ENCODE measurements around the gene B3GALT4. TPM values are rescaled to one million over a fixed set of nuclear protein-coding genes. Genes with fewer than 3 reads are reported as not detected.

Gene B3GALT4
- total and polyA plus RNA-seq, 2 donors: 9.0 to 14.9 TPM

DNA sequence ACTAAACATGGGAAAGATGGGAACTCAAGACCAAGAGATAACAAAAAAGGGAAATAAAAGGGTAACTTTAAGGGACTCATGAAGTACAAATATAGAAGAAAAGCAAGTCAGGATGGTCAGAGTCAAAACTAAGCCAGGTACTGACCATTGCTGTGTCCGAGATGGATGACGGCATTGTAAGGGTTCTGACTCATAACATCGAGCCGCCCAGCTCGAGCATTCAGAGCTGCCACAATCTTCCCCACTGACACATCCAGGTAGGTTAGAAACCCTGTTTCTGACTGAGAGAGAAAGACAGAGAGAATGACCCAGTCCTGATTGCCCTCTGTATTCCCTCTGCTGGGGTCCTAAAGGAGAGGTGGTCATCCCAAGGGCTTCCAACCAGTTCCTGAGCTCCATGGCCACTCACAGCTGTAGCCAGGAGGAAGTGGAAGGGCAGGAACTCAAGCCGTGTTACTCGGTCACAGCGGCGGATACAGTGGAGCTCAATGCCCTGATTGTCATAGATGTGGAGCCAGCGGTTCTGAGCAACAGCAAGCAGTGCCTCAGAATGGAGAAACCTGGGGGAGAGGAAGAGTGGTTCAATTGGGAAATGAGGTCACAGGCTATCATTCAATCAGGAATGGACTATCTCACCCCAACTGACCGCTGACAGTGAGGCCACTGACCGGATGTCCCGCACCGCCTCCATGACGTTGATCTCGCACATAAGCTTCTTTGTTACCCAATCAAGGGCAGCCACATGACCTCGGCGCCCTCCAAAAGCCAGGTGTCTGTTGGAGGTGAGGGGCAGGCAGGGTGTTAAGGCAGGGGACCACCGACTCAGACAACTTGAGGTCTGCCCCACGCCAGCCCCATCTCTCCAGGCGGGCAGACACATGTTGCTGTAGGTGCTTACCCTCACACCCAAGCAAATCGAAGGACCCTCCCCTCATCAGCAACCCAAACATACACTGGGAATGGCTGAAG lies 10.3 kb downstream of the B3GALT4 start:
- DNase-seq (ENCODE audit: low read depth in 6 of 9, low spot score in 9 of 9): no peak
- no peak overlapping the region for H3K27ac ChIP-seq (ENCODE audit: low read depth in 1 of 2, low read length in 1 of 2)
- no peak overlapping the region for H3K4me3 ChIP-seq (ENCODE audit: low read length in 2 of 2)
- H3K9me3 ChIP-seq (ENCODE audit: control insufficient read depth in 2 of 2, insufficient read depth in 1 of 2, low read length in 1 of 2): peaks cover 0 to 3% of the 10 kb centered on the region in 2 donors
- no peaks in the 10 kb centered on the region for H3K27me3 ChIP-seq (ENCODE audit: control insufficient read depth in 2 of 2, insufficient read depth in 1 of 2, low read length in 1 of 2)
- peaks cover 7 to 20% of the 10 kb centered on the region in 2 donors for H3K4me1 ChIP-seq (ENCODE audit: control insufficient read depth in 2 of 2, insufficient read depth in 2 of 2, low read length in 2 of 2)
- 98% methylated on average over 22 of the region's 22 CpGs for WGBS
- peaks cover 16 to 48% of the 10 kb centered on the region in 2 donors for H3K36me3 ChIP-seq (ENCODE audit: control insufficient read depth in 2 of 2, insufficient read depth in 2 of 2, low read length in 1 of 2)

- no peak for DNase-seq (ENCODE audit: low read depth in 6 of 9, low spot score in 9 of 9)
- WGBS: 11% methylated on average over 21 of the region's 21 CpGs
- Histone ChIP-seq H3K4me1 (ENCODE audit: control insufficient read depth in 2 of 2, insufficient read depth in 2 of 2, low read length in 2 of 2) (peaks cover 7 to 20% of the 10 kb centered on the region in 2 donors), H3K9me3 (ENCODE audit: control insufficient read depth in 2 of 2, insufficient read depth in 1 of 2, low read length in 1 of 2) (peaks cover 0 to 3% of the 10 kb centered on the region in 2 donors), H3K27ac (ENCODE audit: low read depth in 1 of 2, low read length in 1 of 2) (peak overlapping the region; percentile 46 to 58), H3K36me3 (ENCODE audit: control insufficient read depth in 2 of 2, insufficient read depth in 2 of 2, low read length in 1 of 2) (peaks cover 24 to 52% of the 10 kb centered on the region in 2 donors), H3K27me3 (ENCODE audit: control insufficient read depth in 2 of 2, insufficient read depth in 1 of 2, low read length in 1 of 2) (no peaks in the 10 kb centered on the region), H3K4me3 (ENCODE audit: low read length in 2 of 2) (peak overlapping the region; percentile 59 to 88)
Observed at GRCh38 chr6:33288141-33288920, 11.4 kb downstream of the B3GALT4 start.

GRCh38 chr6:33288921-33289783 lies 12.2 kb downstream of the B3GALT4 start, which contains the start of the genes PFDN6 and WDR46:
PFDN6 (plus strand) TSS chr6:33289601; CDS start chr6:33289857, 256 bp downstream.
WDR46 (minus strand) TSS chr6:33289239; CDS start chr6:33289170, 69 bp downstream.
- Histone ChIP-seq H3K27ac (ENCODE audit: low read depth in 1 of 2, low read length in 1 of 2) (peak within 1 kb of the TSS; percentile 46 to 66), H3K4me1 (ENCODE audit: control insufficient read depth in 2 of 2, insufficient read depth in 2 of 2, low read length in 2 of 2) (peaks cover 7 to 20% of the 10 kb centered on the region in 2 donors), H3K4me3 (ENCODE audit: low read length in 2 of 2) (peak within 1 kb of the TSS; percentile 59 to 88), H3K9me3 (ENCODE audit: control insufficient read depth in 2 of 2, insufficient read depth in 1 of 2, low read length in 1 of 2) (peaks cover 0 to 3% of the 10 kb centered on the region in 2 donors), H3K36me3 (ENCODE audit: control insufficient read depth in 2 of 2, insufficient read depth in 2 of 2, low read length in 1 of 2) (peaks cover 32 to 59% of the 10 kb centered on the region in 2 donors), H3K27me3 (ENCODE audit: control insufficient read depth in 2 of 2, insufficient read depth in 1 of 2, low read length in 1 of 2) (no peaks in the 10 kb centered on the region)
- under 1% methylated on average over 43 of the region's 43 CpGs for WGBS
- peak; percentile 81 to 98 (median 89) for DNase-seq (ENCODE audit: low read depth in 6 of 9, low spot score in 9 of 9)

DNA sequence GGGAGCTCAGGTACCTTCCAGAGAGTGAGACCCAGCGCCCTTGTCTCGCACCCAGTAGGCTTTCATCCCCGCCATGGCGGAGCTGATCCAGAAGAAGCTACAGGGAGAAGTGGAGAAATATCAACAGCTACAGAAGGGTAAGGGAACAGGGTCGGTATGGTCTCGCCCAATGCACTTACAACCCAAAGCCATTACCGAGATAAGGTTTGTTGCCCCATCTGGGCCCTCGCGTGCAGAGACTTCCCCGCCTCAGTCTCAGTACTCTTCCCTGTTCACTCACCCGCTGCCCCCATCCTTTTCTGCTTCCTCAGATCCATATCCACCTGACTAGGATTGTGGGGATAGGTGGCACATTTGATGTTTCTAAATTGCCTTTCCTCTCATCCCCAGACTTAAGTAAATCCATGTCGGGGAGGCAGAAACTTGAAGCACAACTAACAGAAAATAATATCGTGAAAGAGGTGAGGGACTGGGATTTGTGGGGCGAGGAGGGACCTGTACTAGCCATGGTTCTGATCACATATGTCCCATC lies 12.9 kb downstream of the B3GALT4 start:
- DNase-seq (ENCODE audit: low read depth in 6 of 9, low spot score in 9 of 9): no peak
- Histone ChIP-seq H3K9me3 (ENCODE audit: control insufficient read depth in 2 of 2, insufficient read depth in 1 of 2, low read length in 1 of 2) (peaks cover 0 to 3% of the 10 kb centered on the region in 2 donors), H3K36me3 (ENCODE audit: control insufficient read depth in 2 of 2, insufficient read depth in 2 of 2, low read length in 1 of 2) (peaks cover 38 to 60% of the 10 kb centered on the region in 2 donors), H3K4me3 (ENCODE audit: low read length in 2 of 2) (peak overlapping the region; percentile 59 to 88), H3K4me1 (ENCODE audit: control insufficient read depth in 2 of 2, insufficient read depth in 2 of 2, low read length in 2 of 2) (peaks cover 7 to 20% of the 10 kb centered on the region in 2 donors), H3K27ac (ENCODE audit: low read depth in 1 of 2, low read length in 1 of 2) (peak overlapping the region; percentile 6 to 46), H3K27me3 (ENCODE audit: control insufficient read depth in 2 of 2, insufficient read depth in 1 of 2, low read length in 1 of 2) (no peaks in the 10 kb centered on the region)
- 8% methylated on average over 14 of the region's 14 CpGs for WGBS

GRCh38 chr6:33290459-33290858 lies 13.5 kb downstream of the B3GALT4 start:
- peaks cover 7 to 20% of the 10 kb centered on the region in 2 donors for H3K4me1 ChIP-seq (ENCODE audit: control insufficient read depth in 2 of 2, insufficient read depth in 2 of 2, low read length in 2 of 2)
- WGBS: 91% methylated on average over 7 of the region's 7 CpGs

DNA sequence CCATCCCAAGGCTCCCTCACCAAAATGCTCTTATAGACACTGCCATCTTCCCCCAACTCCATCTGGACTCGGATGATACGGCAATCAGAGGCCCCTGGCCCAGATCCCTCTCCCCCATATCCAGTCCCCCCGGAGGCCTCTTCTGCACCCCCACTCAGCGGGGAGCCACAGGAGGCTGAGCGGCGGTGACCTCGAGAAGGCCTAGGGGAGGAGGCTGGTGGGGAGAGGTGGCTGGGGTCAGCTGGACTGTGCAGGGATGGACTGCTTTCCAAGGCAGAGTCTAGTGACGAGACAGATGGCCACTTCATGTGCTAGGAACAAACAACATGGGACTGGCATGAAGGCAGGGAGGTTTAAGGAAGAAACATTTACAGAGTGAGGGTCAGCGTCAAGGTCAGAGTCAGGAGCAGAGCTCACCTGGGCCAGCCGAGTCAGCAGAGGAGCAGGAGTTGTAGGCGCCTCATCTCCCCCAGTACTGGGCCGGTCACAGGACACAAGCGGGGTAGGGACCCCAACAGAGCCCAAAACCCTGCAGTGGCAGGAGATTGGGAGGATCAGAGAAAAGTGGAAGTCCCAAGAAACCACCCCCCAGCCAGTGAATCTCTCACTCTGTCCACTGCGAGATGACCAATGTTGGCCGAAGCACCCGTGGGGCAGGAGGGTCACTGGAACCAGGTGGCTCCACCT lies 16.2 kb downstream of the B3GALT4 start:
- no peak for DNase-seq (ENCODE audit: low read depth in 6 of 9, low spot score in 9 of 9)
- Histone ChIP-seq H3K36me3 (ENCODE audit: control insufficient read depth in 2 of 2, insufficient read depth in 2 of 2, low read length in 1 of 2) (peaks cover 56% of the 10 kb centered on the region in 2 donors), H3K4me1 (ENCODE audit: control insufficient read depth in 2 of 2, insufficient read depth in 2 of 2, low read length in 2 of 2) (peaks cover 18 to 27% of the 10 kb centered on the region in 2 donors), H3K9me3 (ENCODE audit: control insufficient read depth in 2 of 2, insufficient read depth in 1 of 2, low read length in 1 of 2) (peaks cover 0 to 6% of the 10 kb centered on the region in 2 donors), H3K27me3 (ENCODE audit: control insufficient read depth in 2 of 2, insufficient read depth in 1 of 2, low read length in 1 of 2) (no peaks in the 10 kb centered on the region), H3K4me3 (ENCODE audit: low read length in 2 of 2) (no peak overlapping the region), H3K27ac (ENCODE audit: low read depth in 1 of 2, low read length in 1 of 2) (no peak overlapping the region)
- WGBS: 98% methylated on average over 16 of the region's 16 CpGs

More at GRCh38 chr6:33290459-33290858, 13.5 kb downstream of the B3GALT4 start:
- no peaks in the 10 kb centered on the region for H3K27me3 ChIP-seq (ENCODE audit: control insufficient read depth in 2 of 2, insufficient read depth in 1 of 2, low read length in 1 of 2)
- H3K4me3 ChIP-seq (ENCODE audit: low read length in 2 of 2): peak overlapping the region in 1 of 2 donors; percentile 88
- no peak for DNase-seq (ENCODE audit: low read depth in 6 of 9, low spot score in 9 of 9)
- peaks cover 43 to 60% of the 10 kb centered on the region in 2 donors for H3K36me3 ChIP-seq (ENCODE audit: control insufficient read depth in 2 of 2, insufficient read depth in 2 of 2, low read length in 1 of 2)
- peaks cover 0 to 3% of the 10 kb centered on the region in 2 donors for H3K9me3 ChIP-seq (ENCODE audit: control insufficient read depth in 2 of 2, insufficient read depth in 1 of 2, low read length in 1 of 2)
- H3K27ac ChIP-seq (ENCODE audit: low read depth in 1 of 2, low read length in 1 of 2): no peak overlapping the region

DNA sequence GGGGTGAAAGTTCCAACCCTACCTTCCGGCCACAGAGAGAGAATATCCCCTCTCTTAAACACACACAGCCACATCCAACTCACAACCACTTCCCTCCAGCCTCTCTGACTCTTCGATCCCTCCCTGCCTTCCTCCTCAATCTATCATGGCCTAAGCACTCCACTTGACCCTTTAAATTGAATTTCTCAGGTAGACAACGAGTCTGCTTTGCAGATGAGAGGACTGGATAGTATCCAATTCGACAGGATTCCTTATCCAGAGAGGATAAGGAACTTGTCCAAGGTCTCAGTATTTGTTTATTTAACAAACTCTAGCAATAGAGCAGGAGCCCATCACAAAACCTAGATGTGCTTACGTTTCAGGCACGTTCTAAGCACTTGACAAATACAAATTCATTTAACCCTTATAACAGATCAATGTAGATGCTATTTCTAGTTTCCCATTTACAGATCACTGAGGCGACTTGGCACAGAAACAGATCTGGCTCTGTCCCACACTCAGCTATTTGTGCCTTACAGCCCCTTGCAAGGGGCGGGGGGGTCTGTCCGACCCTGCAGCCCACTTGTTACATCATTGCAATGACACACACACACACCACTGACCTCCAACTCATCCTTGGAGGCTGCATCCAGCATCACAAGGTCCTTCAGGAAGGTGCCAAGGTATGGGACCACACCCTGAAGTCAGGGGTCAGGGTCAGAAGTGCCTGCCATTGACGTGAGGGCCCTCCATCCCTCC lies 17.3 kb downstream of the B3GALT4 start:
- Histone ChIP-seq H3K4me3 (ENCODE audit: low read length in 2 of 2) (no peak overlapping the region), H3K4me1 (ENCODE audit: control insufficient read depth in 2 of 2, insufficient read depth in 2 of 2, low read length in 2 of 2) (peaks cover 18 to 24% of the 10 kb centered on the region in 2 donors), H3K27me3 (ENCODE audit: control insufficient read depth in 2 of 2, insufficient read depth in 1 of 2, low read length in 1 of 2) (no peaks in the 10 kb centered on the region), H3K27ac (ENCODE audit: low read depth in 1 of 2, low read length in 1 of 2) (no peak overlapping the region), H3K9me3 (ENCODE audit: control insufficient read depth in 2 of 2, insufficient read depth in 1 of 2, low read length in 1 of 2) (peaks cover 0 to 6% of the 10 kb centered on the region in 2 donors), H3K36me3 (ENCODE audit: control insufficient read depth in 2 of 2, insufficient read depth in 2 of 2, low read length in 1 of 2) (peaks cover 56% of the 10 kb centered on the region in 2 donors)
- no peak for DNase-seq (ENCODE audit: low read depth in 6 of 9, low spot score in 9 of 9)
- WGBS: 98% methylated on average over 10 of the region's 10 CpGs
